HG02981 (cell line): Measurements from ENCODE around the gene AMER3.
"Not testable (repeated sequence)": the region's sequence is repeated elsewhere in the genome, so short reads cannot be mapped to it uniquely, and the experiment has no call there.

Source experiments
- ATAC-seq: cut with Tn5 transposase; IDR thresholded peaks from one replicate; pipeline ENCODE4 v1.9.1; 2021; ENCODE audit warnings: mild to moderate bottlenecking, moderate library complexity; ENCODE audit not compliant: unreplicated experiment

AMER3 gene, protein sequence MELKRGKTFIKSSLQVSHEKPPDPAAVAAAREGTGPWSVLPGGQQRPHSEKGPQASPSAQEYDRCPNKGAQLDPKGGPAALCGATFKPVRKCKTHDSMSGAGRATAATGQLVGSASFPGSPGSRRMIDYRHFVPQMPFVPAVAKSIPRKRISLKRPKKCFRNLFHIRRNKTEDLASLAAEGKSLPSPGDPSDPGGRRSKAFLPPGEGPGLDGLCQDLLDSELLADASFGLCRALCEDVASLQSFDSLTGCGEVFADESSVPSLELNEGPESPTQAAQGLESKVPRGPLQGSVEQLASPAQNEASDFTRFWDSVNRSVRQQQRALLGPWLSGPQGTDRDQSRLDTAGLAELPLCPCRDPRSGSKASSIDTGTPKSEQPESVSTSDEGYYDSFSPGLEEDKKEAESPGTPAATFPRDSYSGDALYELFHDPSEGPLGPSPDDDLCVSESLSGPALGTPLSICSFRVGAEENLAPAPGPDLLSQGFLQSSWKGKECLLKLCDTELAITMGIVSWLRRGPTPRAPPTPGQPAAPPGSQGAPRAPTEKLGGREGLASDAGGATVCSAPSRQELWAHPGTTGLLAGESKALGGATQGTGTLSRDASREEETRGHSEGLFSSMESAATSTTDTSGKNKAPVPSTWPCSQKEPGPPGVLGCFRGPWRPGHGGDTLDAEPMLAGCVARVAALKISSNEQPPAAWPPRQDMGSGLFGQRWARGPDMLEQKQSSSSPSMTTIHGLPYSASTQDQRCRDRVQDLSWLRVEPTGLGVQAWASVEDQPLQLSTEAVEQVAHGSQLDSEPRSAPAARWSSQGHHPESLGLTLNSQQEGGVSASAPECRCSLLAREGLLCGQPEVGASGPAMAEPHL

GRCh38 chr2:130755256-130756052 is at the start of gene AMER3:
Gene AMER3, plus strand, starts transcription at chr2:130755540. Its CDS starts 6,533 bp downstream, at chr2:130762073.
- peak; percentile 31 for ATAC-seq

DNA sequence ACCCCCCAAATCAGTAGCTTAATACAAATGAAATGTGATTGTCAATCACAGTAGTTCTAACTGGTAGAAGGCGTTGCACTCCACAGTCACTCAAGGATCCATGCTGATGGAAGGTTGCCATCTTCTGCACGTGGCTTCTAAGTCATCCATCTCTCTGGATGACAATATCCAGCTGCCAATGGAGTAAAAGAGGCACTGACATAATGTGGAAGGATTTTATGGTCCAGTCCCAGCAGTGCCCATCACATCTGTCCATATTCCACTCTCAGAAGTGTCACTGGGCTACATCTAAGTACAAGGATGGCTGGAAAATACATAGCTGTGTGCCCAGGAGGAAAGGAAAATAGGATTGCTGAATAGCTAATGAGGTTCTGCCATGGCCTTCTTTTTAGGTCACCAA is 40.5 kb upstream of the AMER3 start:
- not testable (repeated sequence) for ATAC-seq

DNA sequence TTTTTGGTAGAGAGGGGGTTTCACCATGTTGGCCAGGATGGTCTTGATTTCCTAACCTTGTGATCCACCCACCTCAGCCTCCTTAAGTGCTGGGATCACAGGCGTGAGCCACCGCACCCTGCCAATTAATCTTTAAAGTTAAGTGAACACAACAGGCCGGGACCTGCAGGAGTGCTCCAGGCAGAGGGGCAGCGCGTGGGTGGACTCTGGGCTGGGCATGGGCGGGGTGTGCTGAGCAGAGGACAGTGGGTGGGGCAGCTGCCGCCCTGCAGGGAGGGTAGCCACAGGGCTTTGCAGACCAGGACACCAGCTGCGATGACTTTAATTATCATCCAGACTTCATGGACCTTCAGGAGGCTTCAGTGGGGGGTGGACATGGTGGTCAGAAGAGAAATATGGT is 35.3 kb upstream of the AMER3 start:
- no peak for ATAC-seq

DNA sequence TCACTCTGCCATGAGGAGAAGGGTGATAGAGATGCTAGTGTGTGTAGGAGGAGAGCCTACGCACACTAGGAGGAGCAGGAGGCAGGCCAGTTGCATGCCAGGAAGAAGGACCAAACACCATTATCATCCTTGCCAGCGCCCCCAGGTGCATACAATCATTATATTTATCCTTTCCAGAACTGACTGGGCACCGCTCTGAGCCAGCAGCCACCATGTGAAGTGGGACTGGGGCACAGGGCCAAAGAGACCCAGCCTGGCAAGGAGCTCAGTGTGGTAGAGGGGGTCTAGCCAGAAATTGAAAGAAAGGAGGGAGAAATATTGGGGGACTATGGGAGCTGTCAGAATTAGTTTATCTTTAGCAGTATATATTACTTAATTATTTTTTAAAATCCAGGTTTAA is 34.8 kb upstream of the AMER3 start:
- no peak for ATAC-seq

DNA sequence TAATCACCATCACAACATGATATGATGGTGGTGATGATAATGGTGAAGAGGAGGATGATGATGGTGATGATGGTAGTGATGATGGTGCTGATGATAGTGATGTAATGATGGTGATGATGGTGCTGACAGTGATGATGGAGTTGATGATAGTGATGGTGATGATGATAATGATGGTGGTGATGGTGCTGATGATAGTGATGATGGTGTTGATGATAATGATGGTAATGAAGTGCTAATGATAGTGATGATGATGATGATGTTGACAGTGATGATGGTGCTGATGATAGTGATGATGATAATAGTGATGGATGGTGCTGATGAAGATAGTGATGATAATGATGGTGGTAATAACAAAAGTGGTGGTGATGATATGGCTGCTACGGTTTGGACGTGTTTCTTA is 30.9 kb upstream of the AMER3 start:
- ATAC-seq: no peak

GRCh38 chr2:130726614-130727180 is 28.6 kb upstream of the AMER3 start:
- ATAC-seq: no peak

DNA sequence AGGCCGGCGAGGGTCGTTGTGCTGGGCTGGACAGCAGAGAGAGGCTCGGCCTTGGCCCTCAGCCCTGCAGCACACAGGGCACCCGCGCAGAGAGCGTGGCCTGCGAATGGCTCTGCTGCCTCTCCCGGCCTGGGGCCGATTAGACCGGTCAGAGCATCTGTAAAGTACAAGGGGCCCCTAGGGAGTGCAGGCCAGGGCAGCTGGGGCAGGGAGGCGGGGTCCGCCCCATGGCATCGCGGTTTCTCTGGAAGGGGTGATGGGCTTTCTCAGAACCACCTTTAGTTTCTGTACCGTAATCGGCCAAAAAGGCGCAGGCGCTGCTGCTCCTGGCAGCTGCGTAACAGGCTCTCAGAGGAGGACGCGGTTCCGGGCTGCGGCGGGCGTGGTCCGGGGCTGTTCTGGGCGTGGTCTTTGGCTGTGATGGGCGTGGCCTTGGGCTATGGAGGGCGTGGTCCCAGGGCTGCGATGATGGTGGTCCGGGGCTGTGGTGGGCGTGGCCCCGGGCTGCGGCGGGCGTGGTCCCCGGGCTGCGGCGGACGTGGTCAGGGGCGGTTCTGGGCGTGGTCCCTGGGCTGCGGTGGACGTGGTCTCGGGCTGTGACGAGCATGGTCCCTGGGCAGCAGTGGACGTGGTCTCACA is 27.9 kb upstream of the AMER3 start:
- peak; percentile 90 for ATAC-seq

DNA sequence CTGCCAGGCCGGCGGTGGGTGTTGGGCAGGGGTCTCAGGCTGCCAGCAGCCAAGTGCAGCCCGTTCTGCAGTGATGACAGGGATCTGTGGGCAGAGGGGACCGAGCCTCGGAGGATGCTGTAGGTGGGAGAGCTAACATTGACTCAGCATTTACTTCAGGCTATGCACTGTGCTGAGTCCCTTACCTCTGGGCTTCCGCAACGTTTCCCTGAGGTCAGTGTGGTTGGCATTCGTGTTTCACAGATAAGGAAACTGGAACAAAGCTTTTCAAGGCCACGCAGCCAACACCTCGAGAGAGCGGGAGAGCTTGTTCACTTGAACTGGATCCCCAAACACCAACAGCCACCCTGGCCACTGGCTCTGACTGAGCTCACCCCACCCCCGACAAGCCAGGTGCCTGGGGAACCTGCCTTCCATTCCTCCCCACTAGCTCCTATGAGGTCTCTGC is 27.3 kb upstream of the AMER3 start:
- peak; percentile 19 for ATAC-seq

GRCh38 chr2:130728549-130729316 is 26.6 kb upstream of the AMER3 start, which contains the start of gene GPR148:
Gene GPR148, plus strand, starts transcription at chr2:130729070. Its CDS starts 82 bp downstream, at chr2:130729152.
- no peak for ATAC-seq

GRCh38 chr2:130729322-130730299 is 25.7 kb upstream of the AMER3 start:
- ATAC-seq: no peak

GRCh38 chr2:130732257-130732656 is 23.1 kb upstream of the AMER3 start:
- not testable (repeated sequence) for ATAC-seq

- ATAC-seq: no peak
Observed at GRCh38 chr2:130735200-130735599, 20.1 kb upstream of the AMER3 start.

DNA sequence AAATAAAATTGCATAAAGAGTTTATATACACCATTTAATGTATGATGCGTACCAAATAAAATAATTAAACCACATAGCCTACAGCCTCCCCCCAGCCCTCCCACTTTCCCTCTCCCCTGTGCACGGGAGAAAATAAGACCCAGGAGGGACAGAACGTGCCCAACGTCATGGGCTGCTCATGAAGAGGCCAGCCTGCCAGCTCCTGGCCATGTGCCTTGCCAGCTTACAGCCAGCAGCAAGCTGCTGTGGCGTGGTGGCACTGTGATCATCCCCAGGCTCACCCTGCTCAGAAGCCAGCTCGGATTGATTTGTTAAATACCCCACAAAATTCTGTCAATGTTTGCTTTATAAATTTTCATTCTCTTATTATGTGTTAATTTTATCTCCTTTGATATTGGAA is 18.9 kb upstream of the AMER3 start:
- no peak for ATAC-seq

- no peak for ATAC-seq
Observed at GRCh38 chr2:130737592-130737991, 17.7 kb upstream of the AMER3 start.

- no peak for ATAC-seq
Observed at GRCh38 chr2:130740671-130741070, 14.7 kb upstream of the AMER3 start.

DNA sequence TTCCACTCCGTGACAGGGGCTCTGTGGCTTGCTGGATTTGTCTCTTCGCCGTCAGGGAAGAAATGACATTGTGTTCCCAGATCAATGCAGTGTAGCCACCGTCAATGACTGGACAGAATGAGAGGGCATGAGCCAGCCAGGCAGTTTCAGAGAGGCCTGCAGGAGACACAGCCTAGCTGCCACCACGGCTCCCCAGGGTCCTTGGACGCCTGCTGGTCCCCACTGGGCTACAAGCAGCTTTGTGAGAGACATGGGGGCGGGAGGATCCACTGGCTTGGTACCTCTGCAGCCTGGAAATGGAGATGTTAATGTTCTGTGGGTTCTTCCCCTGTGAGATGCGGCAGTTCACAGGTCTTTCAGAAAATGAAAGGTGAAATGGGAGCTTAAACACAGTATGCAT is 12.1 kb upstream of the AMER3 start:
- ATAC-seq: no peak

DNA sequence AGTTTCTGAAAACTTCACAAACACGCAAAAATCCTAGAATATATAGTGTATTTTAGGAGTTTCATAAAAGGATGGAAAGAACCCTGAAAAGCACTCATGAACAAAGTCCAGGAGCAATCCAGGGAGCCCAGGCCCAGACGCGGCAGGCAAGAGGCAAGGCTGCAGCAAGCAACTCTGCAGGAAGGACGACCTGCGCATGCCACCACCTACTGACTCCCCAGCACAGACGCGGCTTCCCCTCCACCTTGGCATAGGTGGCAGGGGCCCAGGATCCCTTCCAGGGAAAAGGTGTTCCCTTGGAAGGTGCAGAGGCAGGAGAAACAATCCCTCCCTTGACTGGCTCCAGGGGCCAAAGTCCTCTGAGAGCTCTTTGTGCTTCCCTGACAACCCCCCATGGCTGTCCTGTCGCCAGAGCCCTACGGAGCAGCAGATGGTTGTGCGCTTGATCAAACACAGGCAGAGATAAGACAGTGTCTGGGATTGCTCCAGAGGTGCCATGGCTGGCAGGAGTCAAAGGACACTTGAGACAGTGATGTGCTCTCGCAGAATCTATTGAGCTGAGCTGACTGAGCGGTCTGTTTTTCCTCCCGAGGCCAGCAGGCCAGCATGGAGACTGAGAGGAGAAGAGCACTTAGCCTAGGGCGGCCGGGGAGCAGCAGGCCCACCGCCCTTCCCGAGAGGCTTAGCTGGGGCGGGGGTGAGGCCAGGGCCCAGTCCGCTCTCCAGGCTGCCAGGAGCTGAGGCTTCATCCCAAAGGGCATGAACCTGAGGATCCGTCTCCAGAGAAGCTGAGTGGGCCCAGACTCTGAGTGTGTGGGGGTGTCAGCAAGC is 10.8 kb upstream of the AMER3 start:
- no peak for ATAC-seq
